GM12891 (cell line): Measurements from ENCODE around the gene SLC41A2.

Experiments used
- POLR2A ChIP-seq: IDR thresholded peaks from 2 replicates; pipeline ENCODE4 v1.6.1; 2011; ENCODE audit warnings: low read depth, low read length, control low read depth
- TAF1 ChIP-seq: IDR thresholded peaks from 2 replicates; pipeline ENCODE4 v1.6.1; 2011; ENCODE audit warnings: low read depth, low read length, control low read depth

- TF ChIP-seq POLR2A (no peak), TAF1 (no peak)
Measured at GRCh38 chr12:104990950-104991349, 32.9 kb upstream of the SLC41A2 start.
